Choroid plexus epithelial cell (primary cell): ENCODE measurements around the gene GALNT9.

Experiments used
- DNase-seq: peaks from one replicate; pipeline ENCODE4 v3.0.0-alpha.2; 2010; ENCODE audit warnings: low read depth
- H3K4me3 ChIP-seq: 2 replicates; pipeline ENCODE4 v1.5.1; 2011; ENCODE audit warnings: low read depth, mild to moderate bottlenecking, control low read depth, low read length, moderate library complexity
- TF ChIP-seq, protein P1 (sequence below): conservative IDR thresholded peaks from 2 replicates; pipeline ENCODE4 v1.5.1; 2011; ENCODE audit warnings: low read depth, mild to moderate bottlenecking, control low read depth, inconsistent platforms, low read length, moderate library complexity

Gene GALNT9

DNA sequence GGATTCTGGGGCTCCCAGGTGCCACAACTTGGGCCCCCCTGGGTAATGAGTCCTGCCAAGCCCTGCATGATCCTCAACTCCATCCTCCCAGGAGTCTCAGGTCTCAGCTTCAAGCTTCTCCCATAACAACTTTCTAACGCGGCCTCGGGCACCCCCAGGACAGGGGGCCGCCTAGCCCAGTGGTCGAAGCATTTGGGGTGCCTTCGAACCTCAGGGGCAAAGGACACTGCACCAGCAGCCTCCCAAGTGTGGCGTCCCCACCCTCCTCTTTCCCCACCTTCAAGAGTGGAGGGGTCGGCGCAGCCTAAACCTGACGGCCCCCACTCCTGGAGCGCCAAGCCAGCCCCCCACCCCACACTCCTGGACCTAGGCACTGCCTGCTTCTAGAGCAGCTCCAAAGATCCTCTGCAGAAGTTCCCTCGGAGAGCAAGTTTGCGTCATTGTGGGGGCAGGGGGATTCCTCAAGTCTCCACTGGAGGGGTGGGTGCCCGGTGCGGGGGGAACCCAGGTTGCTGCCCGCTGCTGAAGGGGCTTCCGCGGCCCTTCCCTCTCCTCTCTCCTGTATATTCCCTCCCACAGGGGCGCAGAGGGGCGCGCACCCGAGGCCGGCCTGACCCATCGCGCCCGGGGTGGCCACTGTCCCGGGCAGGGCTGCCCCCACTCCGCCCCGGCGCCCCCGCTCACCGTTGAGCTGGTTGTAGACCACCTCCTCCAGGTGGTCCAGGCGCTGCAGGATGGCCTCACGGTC, 933 bp downstream of the GALNT9 start:
- H3K4me3 ChIP-seq: peak overlapping the region; percentile 28
- TF ChIP-seq, protein P1, sequence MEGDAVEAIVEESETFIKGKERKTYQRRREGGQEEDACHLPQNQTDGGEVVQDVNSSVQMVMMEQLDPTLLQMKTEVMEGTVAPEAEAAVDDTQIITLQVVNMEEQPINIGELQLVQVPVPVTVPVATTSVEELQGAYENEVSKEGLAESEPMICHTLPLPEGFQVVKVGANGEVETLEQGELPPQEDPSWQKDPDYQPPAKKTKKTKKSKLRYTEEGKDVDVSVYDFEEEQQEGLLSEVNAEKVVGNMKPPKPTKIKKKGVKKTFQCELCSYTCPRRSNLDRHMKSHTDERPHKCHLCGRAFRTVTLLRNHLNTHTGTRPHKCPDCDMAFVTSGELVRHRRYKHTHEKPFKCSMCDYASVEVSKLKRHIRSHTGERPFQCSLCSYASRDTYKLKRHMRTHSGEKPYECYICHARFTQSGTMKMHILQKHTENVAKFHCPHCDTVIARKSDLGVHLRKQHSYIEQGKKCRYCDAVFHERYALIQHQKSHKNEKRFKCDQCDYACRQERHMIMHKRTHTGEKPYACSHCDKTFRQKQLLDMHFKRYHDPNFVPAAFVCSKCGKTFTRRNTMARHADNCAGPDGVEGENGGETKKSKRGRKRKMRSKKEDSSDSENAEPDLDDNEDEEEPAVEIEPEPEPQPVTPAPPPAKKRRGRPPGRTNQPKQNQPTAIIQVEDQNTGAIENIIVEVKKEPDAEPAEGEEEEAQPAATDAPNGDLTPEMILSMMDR: no peak
- no peak for DNase-seq

DNA sequence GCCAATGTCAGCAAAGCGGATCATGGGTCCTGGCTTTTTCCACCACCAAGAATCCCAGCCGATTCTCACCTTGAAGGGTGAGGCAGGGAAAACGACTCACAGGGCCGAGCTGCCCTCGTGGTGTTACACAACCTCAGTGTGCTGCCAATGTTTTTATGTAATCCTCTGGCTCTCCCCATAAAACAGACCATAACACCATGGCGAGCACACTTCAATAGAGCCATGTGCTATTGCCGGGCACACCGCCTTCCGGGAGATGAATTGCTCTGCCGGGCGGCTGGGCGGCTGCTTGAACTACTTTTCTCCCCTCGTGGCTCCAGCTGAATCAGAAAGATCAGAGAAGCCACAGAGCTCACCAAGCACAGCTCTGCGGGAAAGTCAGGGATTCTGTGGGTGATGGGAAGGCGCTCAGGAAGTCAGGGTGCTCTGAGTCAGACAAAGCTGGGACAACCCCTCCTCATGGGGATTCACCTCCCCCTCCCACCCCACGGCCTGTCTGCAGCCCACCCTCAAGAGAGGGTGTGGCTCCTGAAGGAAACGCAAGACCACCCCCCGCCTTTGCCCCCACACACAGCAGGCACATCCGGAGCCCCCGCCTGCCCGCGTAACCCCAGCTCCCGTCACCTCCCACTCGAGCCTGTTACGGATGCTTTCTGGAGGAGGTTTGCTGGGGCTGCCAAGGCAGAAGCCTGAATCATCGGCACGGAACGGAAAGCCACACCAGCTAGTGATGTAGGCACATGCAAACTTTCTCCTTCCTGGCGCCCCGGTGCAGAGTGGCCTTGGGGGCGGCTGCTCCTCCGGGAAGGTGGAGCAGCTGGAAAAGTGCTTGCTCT, 1.8 kb downstream of the GALNT9 start:
- peak; percentile 92 for DNase-seq

DNA sequence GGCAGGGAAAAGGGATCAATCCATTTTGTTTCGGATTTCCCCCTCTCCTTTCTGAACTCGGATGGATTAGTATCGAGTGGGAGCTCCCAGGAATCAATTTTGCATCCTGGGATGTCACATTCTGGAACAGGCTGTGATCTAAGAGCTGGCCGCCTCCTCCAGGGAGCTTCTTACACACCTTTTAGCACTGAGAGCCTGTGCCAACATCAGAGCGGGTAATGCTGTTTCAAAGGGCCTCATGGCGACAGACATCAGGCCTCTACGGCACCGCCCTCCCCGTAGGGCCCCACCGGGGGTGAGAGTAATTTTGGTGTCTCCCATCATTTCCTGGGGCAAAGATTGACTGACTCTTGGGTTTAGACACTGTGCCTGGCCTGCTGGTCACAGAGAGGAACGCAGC, 2.7 kb downstream of the GALNT9 start:
- TF ChIP-seq, protein P1: no peak
- DNase-seq: no peak
- no peak overlapping the region for H3K4me3 ChIP-seq

More for the DNA sequence above, 1.8 kb downstream of the GALNT9 start:
- TF ChIP-seq, protein P1: no peak
- H3K4me3 ChIP-seq: peak overlapping the region; percentile 10

DNA sequence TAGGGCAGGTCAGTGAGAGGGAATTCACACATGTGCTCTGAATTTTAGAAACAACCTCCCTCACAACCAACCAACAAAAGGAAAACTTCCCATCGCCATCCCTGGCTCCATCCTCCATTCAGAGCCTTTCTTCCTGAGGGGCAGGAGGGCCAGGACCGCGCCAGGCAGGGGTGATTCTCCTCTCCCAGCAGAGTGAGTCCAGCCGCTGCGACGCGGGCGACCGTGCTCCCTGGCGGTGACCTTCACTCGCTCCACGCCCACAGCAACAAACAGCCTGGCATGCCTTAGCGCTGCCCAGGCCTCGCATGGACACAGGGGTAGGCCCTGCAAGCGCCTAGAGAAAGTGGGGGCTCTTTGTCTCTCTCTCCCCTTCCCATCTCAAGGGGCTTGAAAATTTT, 3.7 kb downstream of the GALNT9 start:
- H3K4me3 ChIP-seq: no peak overlapping the region
- DNase-seq: no peak
- TF ChIP-seq, protein P1: no peak

- TF ChIP-seq, protein P1: no peak
- H3K4me3 ChIP-seq: no peak overlapping the region
- DNase-seq: peak; percentile 15
These were observed 4.3 kb downstream of the GALNT9 start for GRCh38 chr12:132324841-132325732.

DNA sequence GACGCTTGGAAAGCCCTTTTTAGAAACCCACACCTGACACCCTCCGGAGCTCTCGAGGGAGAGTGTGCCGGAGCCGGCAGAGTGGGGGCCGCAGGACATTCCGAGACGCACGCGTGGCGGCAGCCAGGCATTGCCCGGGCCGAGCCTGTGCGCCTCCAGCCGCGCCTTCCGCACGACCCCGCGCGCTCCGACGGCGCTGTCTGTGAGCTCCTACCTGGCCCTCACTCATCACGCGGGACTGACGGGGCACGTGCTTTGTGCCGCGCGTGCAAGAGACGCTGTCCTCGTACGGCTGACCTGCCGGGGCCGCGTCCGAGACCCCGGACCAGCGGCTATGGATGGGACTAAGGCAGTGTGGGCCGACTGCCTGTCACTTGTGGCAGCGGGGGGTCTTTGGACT, 5.2 kb downstream of the GALNT9 start:
- H3K4me3 ChIP-seq: no peak overlapping the region
- TF ChIP-seq, protein P1: no peak
- no peak for DNase-seq
